ENCODE results near the gene PACRG.

Gene PACRG

DNA sequence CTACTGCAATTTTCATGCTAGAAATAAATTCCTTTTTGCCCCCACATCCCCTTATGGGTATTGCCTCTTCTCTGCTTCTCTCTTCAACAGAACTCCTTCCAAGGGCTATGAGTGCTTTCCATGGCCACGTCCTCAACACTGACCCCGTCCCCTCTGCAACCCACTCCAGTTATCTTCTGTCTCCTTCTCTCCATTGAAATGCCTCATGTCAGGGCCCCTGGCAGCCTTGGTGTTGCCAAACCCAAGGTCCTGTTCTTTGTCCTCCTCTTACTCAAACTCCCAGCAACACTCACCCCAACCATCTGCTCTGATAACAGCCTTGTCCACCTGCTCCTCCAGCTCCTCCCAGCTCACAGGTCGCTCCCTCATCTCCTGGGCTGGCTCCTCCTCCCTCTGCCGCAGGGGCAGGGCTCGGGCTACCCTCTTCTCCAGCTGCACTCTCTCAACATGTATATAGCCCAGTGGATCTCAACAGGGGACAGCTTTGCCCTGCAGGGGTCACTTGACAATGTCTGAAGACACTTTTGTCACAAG lies 490.7 kb downstream of the PACRG start:
- TF ChIP-seq RARB (CRISPR knock-in tag; IDR thresholded peaks at IDR 0.05) (no peak), TOX (CRISPR knock-in tag; IDR thresholded peaks at IDR 0.05; ENCODE audit: borderline replicate concordance) (no peak)
- ATAC-seq: no peak

GRCh38 chr6:163226181-163226835 lies 498.5 kb downstream of the PACRG start:
- ATAC-seq: no peak
- no peak for TF ChIP-seq PATZ1 (CRISPR knock-in tag; IDR thresholded peaks at IDR 0.05; ENCODE audit: borderline replicate concordance)
- TF ChIP-seq ZFP30 (CRISPR knock-in tag; IDR thresholded peaks at IDR 0.05): no peak
- no peak for TF ChIP-seq PPARA (CRISPR knock-in tag; IDR thresholded peaks at IDR 0.05; ENCODE audit: borderline replicate concordance)
- TF ChIP-seq ISL1 (CRISPR knock-in tag; IDR thresholded peaks at IDR 0.05): no peak
- TF ChIP-seq SNAI2 (CRISPR knock-in tag; IDR thresholded peaks at IDR 0.05): no peak
- TF ChIP-seq, protein P1, sequence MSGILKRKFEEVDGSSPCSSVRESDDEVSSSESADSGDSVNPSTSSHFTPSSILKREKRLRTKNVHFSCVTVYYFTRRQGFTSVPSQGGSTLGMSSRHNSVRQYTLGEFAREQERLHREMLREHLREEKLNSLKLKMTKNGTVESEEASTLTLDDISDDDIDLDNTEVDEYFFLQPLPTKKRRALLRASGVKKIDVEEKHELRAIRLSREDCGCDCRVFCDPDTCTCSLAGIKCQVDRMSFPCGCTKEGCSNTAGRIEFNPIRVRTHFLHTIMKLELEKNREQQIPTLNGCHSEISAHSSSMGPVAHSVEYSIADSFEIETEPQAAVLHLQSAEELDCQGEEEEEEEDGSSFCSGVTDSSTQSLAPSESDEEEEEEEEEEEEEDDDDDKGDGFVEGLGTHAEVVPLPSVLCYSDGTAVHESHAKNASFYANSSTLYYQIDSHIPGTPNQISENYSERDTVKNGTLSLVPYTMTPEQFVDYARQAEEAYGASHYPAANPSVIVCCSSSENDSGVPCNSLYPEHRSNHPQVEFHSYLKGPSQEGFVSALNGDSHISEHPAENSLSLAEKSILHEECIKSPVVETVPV (CRISPR knock-in tag; IDR thresholded peaks at IDR 0.05): no peak
- TF ChIP-seq, protein P2, sequence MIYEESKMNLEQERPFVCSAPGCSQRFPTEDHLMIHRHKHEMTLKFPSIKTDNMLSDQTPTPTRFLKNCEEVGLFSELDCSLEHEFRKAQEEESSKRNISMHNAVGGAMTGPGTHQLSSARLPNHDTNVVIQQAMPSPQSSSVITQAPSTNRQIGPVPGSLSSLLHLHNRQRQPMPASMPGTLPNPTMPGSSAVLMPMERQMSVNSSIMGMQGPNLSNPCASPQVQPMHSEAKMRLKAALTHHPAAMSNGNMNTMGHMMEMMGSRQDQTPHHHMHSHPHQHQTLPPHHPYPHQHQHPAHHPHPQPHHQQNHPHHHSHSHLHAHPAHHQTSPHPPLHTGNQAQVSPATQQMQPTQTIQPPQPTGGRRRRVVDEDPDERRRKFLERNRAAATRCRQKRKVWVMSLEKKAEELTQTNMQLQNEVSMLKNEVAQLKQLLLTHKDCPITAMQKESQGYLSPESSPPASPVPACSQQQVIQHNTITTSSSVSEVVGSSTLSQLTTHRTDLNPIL (CRISPR knock-in tag; IDR thresholded peaks at IDR 0.05; ENCODE audit: low read depth): no peak
- TF ChIP-seq RARB (CRISPR knock-in tag; IDR thresholded peaks at IDR 0.05): no peak
- TF ChIP-seq TSHZ2 (CRISPR knock-in tag; IDR thresholded peaks at IDR 0.05): no peak

DNA sequence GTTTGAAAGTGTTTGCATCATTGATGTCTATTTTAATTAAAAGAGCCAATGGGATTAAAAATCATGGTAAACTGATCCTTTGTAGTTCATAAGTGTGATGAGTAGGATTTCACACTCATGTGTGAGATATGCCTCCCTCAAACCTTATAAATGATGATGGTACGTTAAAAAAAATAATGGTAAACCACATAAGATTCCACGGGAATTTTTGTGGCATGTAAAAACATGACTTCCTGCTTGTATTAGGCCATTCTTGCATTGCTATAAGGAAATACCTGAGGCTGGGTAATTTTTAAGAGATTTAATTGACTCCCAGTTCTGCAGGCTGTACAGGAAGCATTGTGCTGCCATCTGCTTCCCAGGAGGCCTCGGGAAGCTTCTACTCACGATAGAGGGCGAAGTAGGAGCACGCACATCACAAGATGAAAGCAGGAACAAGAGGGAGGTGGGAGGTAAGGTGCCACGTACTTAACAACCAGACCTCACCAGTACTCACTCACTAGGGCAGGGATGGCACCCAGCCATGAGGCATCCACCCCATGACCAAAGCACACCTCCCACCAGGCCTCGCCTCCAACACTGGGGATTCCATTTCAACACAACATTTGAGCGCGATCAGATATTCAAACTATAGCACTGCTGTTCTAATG lies 499.2 kb downstream of the PACRG start:
- no peak for ATAC-seq

More for the DNA sequence above, 499.2 kb downstream of the PACRG start:
- no peak for TF ChIP-seq ZFP3 (CRISPR knock-in tag; IDR thresholded peaks at IDR 0.05)
- TF ChIP-seq PATZ1 (CRISPR knock-in tag; IDR thresholded peaks at IDR 0.05; ENCODE audit: borderline replicate concordance): no peak
- no peak for TF ChIP-seq SNAI2 (CRISPR knock-in tag; IDR thresholded peaks at IDR 0.05)
- no peak for TF ChIP-seq ZNF8 (CRISPR knock-in tag; IDR thresholded peaks at IDR 0.05)
- no peak for TF ChIP-seq TSHZ2 (CRISPR knock-in tag; IDR thresholded peaks at IDR 0.05)
- TF ChIP-seq, protein P3, sequence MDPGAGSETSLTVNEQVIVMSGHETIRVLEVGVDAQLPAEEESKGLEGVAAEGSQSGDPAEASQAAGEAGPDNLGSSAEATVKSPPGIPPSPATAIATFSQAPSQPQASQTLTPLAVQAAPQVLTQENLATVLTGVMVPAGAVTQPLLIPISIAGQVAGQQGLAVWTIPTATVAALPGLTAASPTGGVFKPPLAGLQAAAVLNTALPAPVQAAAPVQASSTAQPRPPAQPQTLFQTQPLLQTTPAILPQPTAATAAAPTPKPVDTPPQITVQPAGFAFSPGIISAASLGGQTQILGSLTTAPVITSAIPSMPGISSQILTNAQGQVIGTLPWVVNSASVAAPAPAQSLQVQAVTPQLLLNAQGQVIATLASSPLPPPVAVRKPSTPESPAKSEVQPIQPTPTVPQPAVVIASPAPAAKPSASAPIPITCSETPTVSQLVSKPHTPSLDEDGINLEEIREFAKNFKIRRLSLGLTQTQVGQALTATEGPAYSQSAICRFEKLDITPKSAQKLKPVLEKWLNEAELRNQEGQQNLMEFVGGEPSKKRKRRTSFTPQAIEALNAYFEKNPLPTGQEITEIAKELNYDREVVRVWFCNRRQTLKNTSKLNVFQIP (CRISPR knock-in tag; IDR thresholded peaks at IDR 0.05; ENCODE audit: borderline replicate concordance, low read depth): no peak
- TF ChIP-seq ZFP30 (CRISPR knock-in tag; IDR thresholded peaks at IDR 0.05): no peak
- no peak for TF ChIP-seq BACH2 (CRISPR knock-in tag; IDR thresholded peaks at IDR 0.05; ENCODE audit: borderline replicate concordance)
- TF ChIP-seq ARNTL (CRISPR knock-in tag; IDR thresholded peaks at IDR 0.05; ENCODE audit: borderline replicate concordance, low read depth): no peak
- TF ChIP-seq CSDC2 (CRISPR knock-in tag; IDR thresholded peaks at IDR 0.05): no peak
- no peak for TF ChIP-seq TOX (CRISPR knock-in tag; IDR thresholded peaks at IDR 0.05; ENCODE audit: borderline replicate concordance)
- TF ChIP-seq PPARA (CRISPR knock-in tag; IDR thresholded peaks at IDR 0.05; ENCODE audit: borderline replicate concordance): no peak
- TF ChIP-seq GLIS3 (CRISPR knock-in tag; IDR thresholded peaks at IDR 0.05): no peak
